Dermis microvascular lymphatic vessel endothelial cell (primary cell): Measurements from ENCODE around the gene MAEA. TPM values are rescaled to one million over a fixed set of nuclear protein-coding genes. Genes with fewer than 3 reads are reported as not detected.
"Not testable (repeated sequence)": the region's sequence is repeated elsewhere in the genome, so short reads cannot be mapped to it uniquely, and the experiment has no call there.

Experiments used
- DNase-seq, 2 donors: peaks; one replicate each; pipeline versions ENCODE4 v3.0.0 to v3.0.0-alpha.2; 2010; ENCODE audit warnings: low read depth in 2 of 2
- total RNA-seq: library from RNA; depleted of rRNA; stranded (reverse); fragments of >200 nt; gene quantifications from 2 replicates; pipeline ENCODE4 v1.2.1, GENCODE V29; 2014

Gene MAEA
- total RNA-seq, 1 donor from 2014 or later, result 45.8 TPM

DNA sequence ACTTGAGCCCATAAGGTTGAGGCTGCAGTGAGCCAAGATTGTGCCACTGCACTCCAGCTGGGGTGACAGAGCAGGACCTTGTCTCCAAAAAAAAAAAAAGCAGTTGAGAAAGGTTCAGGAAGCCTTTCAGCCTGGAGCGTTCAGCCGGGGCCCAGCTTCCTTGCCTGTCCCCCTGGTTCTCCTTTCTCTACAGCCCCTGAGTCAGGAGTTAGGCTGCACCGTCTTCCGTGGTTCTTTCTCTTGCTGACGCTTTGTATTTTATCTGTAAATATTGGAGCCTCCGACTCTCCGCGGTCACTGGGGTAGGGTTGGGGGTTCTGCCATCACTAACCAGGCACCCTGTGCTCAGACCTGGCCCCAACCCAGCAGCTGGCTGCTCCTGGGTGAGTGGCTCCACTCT is 43.6 kb downstream of the MAEA start:
- no peak for DNase-seq

- DNase-seq, result not testable (repeated sequence)
These were observed 44.3 kb downstream of the MAEA start for GRCh38 chr4:1333851-1334578.

- DNase-seq, result no peak
These were observed 44.8 kb downstream of the MAEA start for GRCh38 chr4:1334579-1334895.

- DNase-seq, result not testable (repeated sequence)
These were observed 45.6 kb downstream of the MAEA start for GRCh38 chr4:1335193-1335883.

- DNase-seq, result no peak
These were observed 46.4 kb downstream of the MAEA start for GRCh38 chr4:1336088-1336491.

- peak in 1 of 2 donors; percentile 23 for DNase-seq
These were observed 47.7 kb downstream of the MAEA start for GRCh38 chr4:1337376-1337831.

GRCh38 chr4:1337951-1338751 is 48.5 kb downstream of the MAEA start:
- no peak for DNase-seq

GRCh38 chr4:1338752-1339414 is 49.2 kb downstream of the MAEA start:
- no peak for DNase-seq

GRCh38 chr4:1339489-1339888 is 49.8 kb downstream of the MAEA start:
- DNase-seq, result no peak

DNA sequence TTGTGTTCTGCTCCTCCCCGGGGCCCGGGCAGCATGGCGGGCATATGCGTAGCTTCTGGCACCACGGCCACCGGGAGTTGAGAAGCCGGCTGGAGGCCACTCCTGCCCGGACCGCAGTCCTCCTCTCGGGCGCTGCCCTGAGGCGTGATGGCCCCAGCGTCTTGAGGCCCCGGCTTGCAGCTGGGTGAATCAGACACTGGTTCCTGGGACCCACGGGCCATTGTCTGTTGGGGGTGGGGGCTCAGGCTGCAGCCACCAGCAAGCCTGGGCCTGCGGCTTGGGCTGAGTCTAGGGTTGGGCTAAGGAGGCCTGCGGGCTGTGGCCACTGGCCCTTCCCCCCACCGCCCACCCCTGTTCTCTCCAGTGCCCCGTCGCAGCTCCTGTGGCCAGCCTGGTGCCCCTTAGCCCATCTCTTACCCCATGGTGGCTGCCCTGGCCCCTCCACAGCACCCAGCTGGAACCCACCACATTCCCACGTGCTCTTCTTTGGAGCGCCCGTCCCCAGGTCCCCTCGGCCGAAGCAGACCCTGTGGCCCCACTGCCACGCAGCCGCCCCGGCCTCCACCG is 50.6 kb downstream of the MAEA start:
- no peak for DNase-seq

DNA sequence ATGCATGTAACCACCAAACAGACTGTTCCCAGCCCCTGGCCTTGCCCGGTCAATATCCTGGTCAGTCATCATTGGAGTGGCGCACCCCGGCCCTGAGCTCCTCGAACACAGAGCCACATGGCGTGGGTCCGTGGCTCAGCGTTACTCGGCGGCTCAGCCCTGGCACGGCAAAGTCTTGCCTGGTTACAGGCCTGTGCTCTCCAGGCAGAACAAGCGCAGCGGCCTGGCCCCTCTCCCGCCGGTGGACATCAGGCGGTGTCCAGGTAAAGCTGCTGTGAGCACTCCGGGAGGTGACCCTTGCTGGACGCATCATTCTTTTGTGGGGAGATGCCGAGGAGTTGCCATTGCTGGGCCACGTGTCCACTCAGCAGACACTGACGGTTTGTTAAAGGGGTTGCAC is 51.2 kb downstream of the MAEA start:
- no peak for DNase-seq

DNA sequence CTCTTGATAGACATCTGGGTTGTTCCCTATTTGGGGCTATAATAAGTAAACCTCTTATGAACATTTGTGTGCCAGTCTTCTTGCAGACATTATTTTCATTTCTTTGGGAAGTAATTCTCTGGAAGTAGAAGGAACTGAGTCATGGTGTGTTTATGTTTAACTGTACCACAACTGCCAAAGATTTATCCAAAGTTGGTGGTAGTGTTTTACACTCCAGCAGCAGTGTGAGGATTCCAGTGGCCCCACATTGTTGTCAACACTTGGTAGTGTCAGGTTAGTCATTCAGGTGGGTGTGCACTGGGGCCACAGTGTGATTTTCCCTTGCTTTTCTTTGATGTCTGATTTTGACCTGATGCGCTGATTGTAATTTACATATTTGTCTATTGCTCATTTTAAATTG is 52.3 kb downstream of the MAEA start:
- DNase-seq, result peak in 1 of 2 donors; percentile 18

- no peak for DNase-seq
These were observed 55.0 kb downstream of the MAEA start for GRCh38 chr4:1344696-1345095.

- peak in 1 of 2 donors; percentile 63 for DNase-seq
These were observed 56.5 kb downstream of the MAEA start for GRCh38 chr4:1345903-1346780.

DNA sequence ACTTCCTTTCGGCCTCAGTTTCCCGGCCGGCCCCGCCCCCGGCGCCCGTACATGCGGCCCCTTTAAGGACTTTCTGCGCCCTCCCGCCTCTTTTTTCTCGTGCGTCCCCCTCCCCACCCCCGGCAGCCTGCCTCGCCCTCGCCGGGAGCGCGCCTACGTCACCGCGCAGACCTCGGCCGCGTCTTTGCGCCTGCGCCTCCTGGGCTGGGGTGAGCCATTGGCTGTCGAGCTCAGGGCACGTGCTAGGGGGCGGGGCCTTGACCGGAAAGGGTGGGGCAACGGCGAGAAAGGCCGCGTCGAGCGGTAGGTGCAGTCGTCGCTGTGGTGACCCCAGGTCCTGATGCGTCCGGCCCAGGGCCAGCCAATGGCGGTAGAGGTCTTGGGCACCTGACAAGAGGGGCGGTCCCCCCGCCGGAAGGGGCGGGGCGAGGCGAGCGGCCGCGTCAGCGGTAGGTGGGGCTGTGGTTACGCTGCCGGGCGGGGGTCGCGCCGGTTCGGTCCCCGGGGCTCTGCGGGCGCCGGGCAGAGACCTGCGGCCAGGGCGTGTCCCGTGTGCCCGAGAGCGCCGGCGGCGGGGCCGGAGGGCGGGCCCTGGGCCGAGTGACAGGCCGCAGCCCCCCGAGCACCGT is 57.2 kb downstream of the MAEA start, which contains the start of gene UVSSA:
UVSSA (plus strand) TSS at position 428 of the 629 bp plus-strand sequence. CDS start 884 bp downstream, outside the sequence.
- peak; percentile 99 to 100 for DNase-seq

DNA sequence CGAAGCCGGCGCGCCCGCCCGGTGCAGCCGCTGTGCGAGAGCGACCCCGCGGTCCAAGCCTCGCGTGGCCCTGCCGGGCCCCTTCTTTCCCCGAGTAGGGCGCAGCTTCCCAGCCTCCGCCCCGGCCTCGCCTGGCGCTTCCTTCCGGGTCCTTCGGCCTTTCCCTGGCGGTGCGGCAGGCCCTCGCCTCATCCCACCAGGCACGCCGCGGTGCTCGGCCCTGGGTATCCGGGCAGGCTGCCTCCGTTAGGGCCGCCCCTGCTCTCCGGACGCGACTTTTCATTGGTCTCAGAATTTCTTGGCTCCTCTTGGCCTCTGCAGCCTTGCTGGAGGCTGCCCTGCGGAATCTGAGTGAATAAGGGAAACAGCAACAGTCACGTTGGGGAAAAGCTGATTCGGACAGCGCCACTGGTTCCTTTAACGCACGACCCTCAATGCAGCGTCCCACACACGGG is 57.7 kb downstream of the MAEA start:
- DNase-seq, result peak; percentile 66 to 89

- DNase-seq, result no peak
These were observed 58.4 kb downstream of the MAEA start for GRCh38 chr4:1348014-1348513.

GRCh38 chr4:1348746-1349145 is 59.1 kb downstream of the MAEA start:
- DNase-seq, result peak in 1 of 2 donors; percentile 30

DNA sequence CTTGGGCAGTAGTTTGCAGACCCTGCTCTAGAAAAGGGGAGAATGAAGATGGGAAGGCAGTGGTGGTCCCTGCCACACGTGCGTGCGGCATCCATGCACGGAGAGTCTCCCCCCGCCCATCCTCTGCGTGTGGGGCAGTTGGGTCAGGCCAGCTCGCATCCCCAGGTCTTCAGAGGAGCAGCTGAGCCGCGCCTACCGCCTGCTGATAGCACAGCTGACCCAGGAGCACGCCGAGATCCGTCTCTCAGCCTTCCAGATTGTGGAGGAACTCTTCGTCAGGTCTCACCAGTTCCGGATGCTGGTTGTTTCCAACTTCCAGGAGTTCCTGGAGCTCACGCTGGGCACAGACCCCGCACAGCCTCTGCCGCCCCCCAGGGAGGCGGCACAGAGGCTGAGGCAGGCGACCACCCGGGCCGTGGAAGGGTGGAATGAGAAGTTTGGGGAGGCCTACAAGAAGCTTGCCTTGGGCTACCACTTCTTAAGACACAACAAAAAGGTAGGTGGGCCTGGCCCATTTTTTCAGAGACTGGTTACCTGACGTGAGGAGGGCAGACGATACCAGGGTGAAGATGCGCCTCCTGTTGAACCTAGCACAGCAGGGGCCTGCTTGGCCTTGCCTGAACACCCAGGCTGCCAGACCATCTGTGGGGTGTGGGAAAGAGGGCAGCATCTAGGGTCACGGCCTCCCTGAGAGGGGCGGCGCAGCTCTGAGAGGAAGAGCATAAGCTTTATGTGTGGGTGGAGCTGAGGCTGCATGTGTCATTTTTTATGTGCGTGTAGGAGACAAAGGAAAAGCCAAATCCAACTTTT is 59.9 kb downstream of the MAEA start:
- DNase-seq, result no peak
